Measurements from ENCODE around the gene FLT1.

Gene FLT1

GRCh38 chr13:28401303-28402056 lies 93.4 kb downstream of the FLT1 start:
- DNase-seq (ENCODE audit: insufficient read length, low spot score) (no peak), FAIRE-seq (no peak)

GRCh38 chr13:28396053-28396452 lies 98.9 kb downstream of the FLT1 start:
- no peak for DNase-seq (ENCODE audit: insufficient read length, low spot score)
- no peak for FAIRE-seq

GRCh38 chr13:28394422-28394821 lies 100.5 kb downstream of the FLT1 start:
- FAIRE-seq (no peak), DNase-seq (ENCODE audit: insufficient read length, low spot score) (no peak)

DNA sequence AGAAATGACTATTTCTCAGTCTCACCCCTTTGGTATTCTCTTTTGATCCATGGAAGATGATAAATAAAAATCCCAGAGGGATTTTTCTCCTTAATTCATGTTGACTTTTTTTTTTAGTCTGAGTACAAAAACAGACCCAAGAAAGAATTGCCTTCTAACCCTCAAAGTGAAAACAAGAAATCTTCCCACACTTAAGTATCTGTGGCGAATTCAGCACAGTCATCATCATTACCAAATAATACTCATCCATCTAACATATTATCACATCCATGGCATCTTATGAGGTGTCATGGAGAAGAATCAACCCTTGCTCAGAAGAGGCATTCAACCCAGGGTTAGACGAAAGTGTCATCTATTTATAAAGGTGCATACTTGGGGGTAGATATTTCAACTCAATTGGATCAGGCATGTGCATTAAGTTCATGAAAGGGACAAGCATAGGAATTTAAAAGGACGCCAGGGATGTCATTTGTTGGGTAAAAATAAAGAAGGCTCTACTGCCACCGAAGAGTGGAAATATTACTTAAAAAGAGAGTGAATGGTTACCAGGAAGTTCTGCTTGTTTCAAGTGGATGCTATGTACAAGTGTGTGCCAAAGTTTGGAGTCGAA lies 101.9 kb downstream of the FLT1 start:
- no peak for DNase-seq (ENCODE audit: insufficient read length, low spot score)

GRCh38 chr13:28392428-28392827 lies 102.5 kb downstream of the FLT1 start:
- FAIRE-seq = no peak
- no peak for DNase-seq (ENCODE audit: insufficient read length, low spot score)

More for the DNA sequence above, 101.9 kb downstream of the FLT1 start:
- no peak for FAIRE-seq

GRCh38 chr13:28387740-28388501 lies 107.0 kb downstream of the FLT1 start:
- FAIRE-seq (no peak), DNase-seq (ENCODE audit: insufficient read length, low spot score) (no peak)

DNA sequence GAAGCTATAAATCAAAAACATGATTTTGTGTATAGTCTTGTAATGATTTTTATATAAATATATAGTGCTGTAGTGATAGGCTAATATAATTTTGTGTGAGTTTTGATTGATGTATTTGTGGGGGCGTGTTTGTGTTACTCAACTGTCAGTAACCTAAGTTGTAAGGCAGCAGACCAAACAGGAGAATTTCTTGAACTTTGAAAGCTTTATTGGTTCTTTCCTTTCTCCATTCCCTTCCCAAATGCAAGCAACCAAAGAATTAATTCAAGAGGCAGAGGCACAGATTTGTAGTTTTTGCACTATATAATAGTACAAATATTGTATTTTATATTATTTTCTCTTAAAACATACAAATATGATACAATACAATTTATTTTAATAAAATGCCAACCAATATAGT lies 109.6 kb downstream of the FLT1 start:
- DNase-seq (ENCODE audit: insufficient read length, low spot score) (no peak), FAIRE-seq (no peak)

DNA sequence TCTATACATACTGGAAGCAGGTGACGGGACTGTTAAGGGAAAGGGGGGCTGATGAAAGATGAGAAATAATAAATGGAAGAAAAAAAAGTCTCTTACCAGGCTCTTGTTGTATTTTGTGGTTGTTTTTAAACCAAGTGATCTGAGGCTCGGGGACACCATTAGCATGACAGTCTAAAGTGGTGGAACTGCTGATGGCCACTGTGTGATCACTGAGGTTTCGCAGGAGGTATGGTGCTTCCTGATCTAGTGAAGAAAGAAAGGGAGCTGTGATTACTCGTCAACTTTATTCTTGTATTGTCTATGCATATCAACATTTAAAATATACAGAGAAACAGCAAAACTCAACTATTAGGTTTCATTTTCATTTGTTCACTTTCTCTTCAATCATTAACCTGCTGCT lies 110.1 kb downstream of the FLT1 start:
- FAIRE-seq (no peak), DNase-seq (ENCODE audit: insufficient read length, low spot score) (no peak)

- no peak for FAIRE-seq
Measured at GRCh38 chr13:28380319-28380718, 114.6 kb downstream of the FLT1 start.

DNA sequence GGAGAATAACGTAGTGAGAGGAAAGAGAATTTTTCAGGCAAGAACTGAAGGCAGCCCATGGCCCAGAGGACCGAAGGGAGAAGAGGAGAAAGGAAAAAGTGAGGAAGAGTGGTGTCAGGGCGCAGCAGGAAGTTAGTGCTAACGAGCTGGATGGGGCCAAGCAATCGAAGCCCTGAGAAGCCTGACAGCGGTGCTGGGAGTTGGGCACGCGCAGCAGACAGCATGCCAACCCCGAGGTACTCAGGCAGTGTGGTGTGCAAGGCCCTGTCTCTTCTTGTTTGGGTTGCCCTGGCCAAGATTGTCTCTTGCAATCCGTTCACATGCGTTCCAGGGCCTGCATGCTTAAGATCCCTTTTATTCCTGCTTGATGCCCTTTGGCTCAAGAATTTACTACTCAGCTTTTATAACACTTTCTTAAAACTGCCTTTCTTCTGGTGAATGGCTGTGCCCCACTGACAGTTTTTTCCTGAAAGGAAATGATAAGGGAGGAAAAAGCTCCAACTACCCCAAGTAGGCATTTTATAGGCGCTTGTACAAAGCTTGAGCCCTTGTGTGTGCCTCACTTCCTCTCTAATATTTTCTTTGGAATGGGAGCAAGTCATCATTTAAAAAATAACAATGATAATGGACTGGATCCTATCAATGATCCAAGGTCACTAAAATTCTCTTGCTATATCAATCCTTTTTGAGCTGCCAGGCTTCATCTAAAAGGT lies 115.4 kb downstream of the FLT1 start:
- no peak for FAIRE-seq
- no peak for DNase-seq (ENCODE audit: insufficient read length, low spot score)

More at GRCh38 chr13:28380319-28380718, 114.6 kb downstream of the FLT1 start:
- no peak for DNase-seq (ENCODE audit: insufficient read length, low spot score)

DNA sequence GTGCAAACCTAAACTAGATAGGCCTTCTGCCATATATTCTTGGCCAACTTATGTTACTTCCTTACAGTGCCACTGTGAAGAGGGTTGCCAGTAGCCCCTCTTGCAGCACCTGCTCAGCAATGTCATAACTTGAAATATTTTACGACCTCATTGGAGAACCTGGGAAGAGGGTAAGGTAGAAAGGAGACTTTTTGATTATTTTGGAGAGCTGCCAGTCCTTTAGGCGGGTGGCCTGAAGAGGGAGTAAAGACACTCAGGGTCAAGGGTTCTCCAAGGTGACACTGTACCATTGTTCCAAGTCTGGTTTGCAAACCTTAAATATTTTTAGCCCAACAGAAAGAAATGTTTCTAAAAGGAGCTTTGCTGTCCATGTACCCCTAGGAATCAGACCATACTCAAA lies 118.3 kb downstream of the FLT1 start:
- DNase-seq (ENCODE audit: insufficient read length, low spot score) (no peak), FAIRE-seq (no peak)

GRCh38 chr13:28375250-28375930 lies 119.5 kb downstream of the FLT1 start:
- no peak for DNase-seq (ENCODE audit: insufficient read length, low spot score)
- FAIRE-seq = no peak

DNA sequence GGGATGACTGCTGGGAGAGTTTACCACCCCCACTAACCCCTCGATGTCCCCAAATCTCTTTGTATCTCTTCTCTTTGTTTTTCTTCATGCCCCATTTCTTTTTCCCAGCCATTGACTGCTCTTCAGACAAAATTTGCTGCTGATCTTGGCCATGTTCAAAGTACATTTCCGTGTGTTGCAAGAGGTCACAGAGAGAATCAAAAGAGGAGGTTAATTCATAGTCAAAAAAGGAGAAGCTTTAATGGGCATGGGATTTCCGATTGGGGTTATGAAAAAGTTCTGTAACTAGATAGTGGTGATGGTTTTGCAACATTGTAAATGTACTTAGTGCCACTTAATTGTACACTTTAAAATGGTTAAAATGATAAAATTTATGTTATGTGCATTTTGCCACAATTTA lies 121.1 kb downstream of the FLT1 start:
- DNase-seq (ENCODE audit: insufficient read length, low spot score) = no peak
- FAIRE-seq = no peak

GRCh38 chr13:28370448-28370847 lies 124.5 kb downstream of the FLT1 start:
- DNase-seq (ENCODE audit: insufficient read length, low spot score) = no peak
- FAIRE-seq = no peak

DNA sequence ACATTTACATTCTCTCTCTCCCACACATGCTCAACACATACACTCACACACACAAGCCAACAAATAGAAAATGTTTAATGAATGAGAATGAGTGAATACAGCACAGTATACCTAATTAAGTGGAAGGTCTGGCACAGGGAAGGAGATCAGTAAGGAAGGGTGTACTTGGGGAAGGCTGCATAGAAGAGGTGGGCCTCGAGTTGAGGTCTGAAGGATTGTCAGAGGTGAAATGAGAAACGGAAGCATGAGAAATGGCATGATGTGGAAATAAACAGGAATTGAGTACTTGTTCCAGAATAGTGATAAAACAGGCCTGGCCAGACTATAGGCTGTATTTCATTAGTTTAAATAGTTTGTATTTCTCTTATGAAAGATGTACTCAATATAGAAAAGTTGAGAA lies 136.2 kb downstream of the FLT1 start:
- DNase-seq (ENCODE audit: insufficient read length, low spot score) = no peak
- FAIRE-seq = no peak

DNA sequence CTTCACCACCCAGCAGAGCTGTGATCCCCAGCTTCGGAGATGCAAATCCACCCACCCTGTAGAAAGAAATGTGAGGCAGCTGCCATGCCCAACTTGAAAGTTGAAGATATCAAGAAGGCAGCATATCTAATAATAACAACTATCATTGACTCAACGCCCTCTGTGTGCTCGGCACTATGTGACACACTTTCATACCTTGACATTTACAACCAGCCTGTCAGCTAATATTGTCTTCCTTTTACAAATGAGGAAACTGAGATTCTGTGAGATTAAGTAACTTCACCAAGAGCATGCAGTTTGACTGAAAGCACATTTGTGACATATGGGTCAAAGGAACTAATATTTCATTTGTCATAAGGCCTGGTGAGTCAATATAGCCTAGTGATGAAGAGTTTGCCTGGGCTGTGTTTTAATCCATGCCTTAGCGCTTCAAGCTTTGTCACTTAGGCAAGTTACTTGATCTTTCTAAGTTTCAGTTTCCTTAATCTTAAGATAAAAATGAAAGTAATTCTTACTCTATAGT lies 137.0 kb downstream of the FLT1 start:
- no peak for DNase-seq (ENCODE audit: insufficient read length, low spot score)
- no peak for FAIRE-seq

DNA sequence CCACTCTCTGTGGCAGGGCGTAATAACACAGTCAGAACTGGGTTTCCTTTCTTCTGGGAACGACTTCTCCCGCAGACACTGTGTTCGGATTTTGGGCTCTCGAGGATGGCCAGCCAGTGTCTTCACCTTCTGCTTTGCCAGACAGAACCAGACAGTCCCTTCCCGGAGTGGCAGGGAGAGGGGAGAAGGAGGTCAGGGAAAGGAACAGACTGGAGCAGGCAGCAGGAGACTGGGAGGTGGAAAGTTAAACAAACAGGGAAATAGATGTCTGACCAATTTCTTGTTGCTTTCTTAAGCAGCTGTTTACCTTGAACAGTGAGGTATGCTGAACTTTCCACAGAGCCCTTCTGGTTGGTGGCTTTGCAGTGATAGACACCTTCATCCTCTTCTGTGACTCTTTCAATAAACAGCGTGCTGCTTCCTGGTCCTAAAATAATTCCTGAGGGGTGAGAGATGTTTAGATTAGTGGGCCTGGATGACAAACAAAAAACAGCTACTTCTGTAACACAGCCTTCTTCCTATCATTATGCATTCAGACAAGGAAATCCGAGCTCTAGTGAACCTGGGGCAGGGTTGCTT lies 137.6 kb downstream of the FLT1 start:
- FAIRE-seq = no peak
- no peak for DNase-seq (ENCODE audit: insufficient read length, low spot score)

DNA sequence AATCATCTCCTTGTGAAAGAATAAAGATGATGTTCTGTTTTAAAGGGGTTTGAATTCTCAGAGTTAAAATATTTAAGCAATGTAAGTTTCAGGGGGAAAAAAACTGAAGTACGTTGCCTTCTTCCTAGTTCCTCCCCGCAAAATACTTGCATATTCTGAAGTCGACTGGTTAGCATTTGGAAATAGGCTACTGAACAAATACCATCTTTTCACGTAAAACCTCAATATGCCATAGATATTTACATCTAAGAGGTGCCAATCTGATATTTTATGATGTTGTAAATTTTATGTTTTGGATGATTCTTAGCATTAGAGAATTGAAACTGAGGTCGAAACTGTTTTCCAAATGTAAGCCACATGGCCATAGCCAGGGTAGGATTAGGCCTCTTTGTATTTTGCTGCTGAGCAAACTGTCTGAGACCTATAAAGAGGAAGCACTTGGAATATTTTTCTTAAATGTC lies 138.3 kb downstream of the FLT1 start:
- no peak for DNase-seq (ENCODE audit: insufficient read length, low spot score)
- FAIRE-seq = no peak

DNA sequence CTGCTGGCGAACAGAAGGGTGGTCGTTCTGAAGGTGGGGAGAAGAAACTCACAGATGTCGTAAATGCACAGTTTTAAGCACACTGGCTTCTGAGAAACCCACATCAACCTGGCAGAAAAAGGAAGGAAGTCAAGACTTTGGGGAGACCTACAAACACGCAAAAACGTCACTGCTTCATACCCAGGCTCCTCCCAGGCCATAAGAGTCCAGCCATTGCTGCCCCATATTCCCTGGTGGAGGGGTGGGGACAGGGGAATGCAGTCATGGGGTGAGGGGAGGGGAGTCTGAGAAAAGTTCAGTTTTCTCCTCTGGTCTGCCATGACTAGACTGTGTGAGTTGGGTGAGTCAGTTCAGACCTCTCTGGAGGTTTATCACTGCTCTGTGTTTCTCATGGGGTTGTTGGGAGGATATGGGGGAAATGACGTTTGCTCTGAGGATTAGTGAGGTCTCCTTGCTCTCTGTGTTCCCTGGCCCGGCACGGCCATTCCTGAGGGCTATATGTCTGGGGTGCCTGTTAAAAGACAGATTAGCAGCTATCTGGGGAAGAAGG lies 139.0 kb downstream of the FLT1 start:
- DNase-seq (ENCODE audit: insufficient read length, low spot score) = no peak

More for the DNA sequence above, 139.0 kb downstream of the FLT1 start:
- no peak for FAIRE-seq
